Stimulated activated naive CD8-positive, alpha-beta T cell treated with anti-CD3 and anti-CD28 coated beads, Interleukin-15, amount 100 ng/mL, for 72 hours (primary cell): ENCODE measurements around the gene EXOC1.
"Not testable (repeated sequence)": the region's sequence is repeated elsewhere in the genome, so short reads cannot be mapped to it uniquely, and the experiment has no call there.

Source experiments
- ATAC-seq: fragments of 150-1000 bp; cut with Tn5 transposase; 2 replicates; pipeline ENCODE4 v1.10.0; 2021; ENCODE audit warnings: mild to moderate bottlenecking, moderate library complexity
- DNase-seq, 2 donors: peaks; one replicate each; pipeline ENCODE4 v3.0.0; 2021 to 2022
- H3K27ac Mint-ChIP-seq, 2 donors: one replicate each; pipeline ENCODE4 v1.8.0; 2022; ENCODE audit warnings: mild to moderate bottlenecking in 2 of 2, mixed read lengths in 2 of 2, moderate library complexity in 2 of 2
- H3K27me3 Mint-ChIP-seq: one replicate; pipeline ENCODE4 v1.8.0; 2022; ENCODE audit warnings: mixed read lengths
- H3K4me1 Mint-ChIP-seq: one replicate; pipeline ENCODE4 v1.8.0; 2022; ENCODE audit warnings: mild to moderate bottlenecking, mixed read lengths
- H3K4me3 Mint-ChIP-seq, 2 donors: one replicate each; pipeline ENCODE4 v1.8.0; 2022; ENCODE audit warnings: mild to moderate bottlenecking in 2 of 2, mixed read lengths in 2 of 2, moderate library complexity in 1 of 2
- H3K9me3 Mint-ChIP-seq, 2 donors: one replicate each; pipeline ENCODE4 v1.8.0; 2022; ENCODE audit warnings: mixed read lengths in 2 of 2

EXOC1 gene

DNA sequence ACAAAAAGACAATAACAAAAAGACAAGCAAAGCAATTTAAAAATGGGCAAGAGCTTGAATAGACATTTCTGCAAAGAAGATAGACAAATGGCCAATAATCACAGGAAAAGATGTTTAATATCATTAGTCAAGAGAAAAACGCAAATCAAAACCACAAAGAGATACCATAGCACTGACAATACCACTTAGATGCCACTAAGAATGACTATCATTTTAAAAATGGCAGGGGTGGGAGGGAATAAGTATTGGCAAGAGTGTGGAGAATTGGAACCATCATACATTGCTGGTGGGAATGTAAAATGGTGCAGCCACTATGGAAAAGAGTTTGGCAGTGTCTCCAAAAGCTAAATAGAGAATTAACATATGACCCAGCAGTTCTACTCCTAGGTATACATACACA, 15.1 kb upstream of the EXOC1 start:
- Mint-ChIP-seq H3K27ac (no peak overlapping the region), H3K4me3 (no peak overlapping the region), H3K4me1 (no peaks in the 10 kb centered on the region), H3K9me3 (peaks cover 0 to 3% of the 10 kb centered on the region in 2 donors), H3K27me3 (peaks cover 8% of the 10 kb centered on the region)
- DNase-seq: no peak
- no peak for ATAC-seq

DNA sequence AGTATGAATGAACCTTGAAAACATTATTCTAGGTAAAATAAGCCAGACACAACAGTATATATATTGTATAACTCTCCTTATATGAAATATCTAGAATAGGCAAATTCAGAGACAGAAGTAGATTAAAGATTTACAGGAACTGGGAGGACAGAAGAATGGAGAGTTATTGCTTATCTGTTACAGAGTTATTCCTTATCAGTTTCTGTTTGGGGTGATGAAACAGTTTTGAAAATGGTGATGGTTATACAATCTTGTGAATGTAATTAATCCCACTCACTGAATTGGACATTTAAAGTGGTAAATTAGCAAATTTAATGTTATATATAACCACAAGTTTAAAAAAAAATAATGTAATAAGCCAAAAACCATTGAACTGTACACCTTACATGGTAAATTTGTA, 14.5 kb upstream of the EXOC1 start:
- ATAC-seq: no peak
- DNase-seq: no peak
- no peaks in the 10 kb centered on the region for H3K4me1 Mint-ChIP-seq
- H3K27ac Mint-ChIP-seq: no peak overlapping the region
- H3K27me3 Mint-ChIP-seq: peaks cover 8% of the 10 kb centered on the region
- H3K9me3 Mint-ChIP-seq: peaks cover 0 to 3% of the 10 kb centered on the region in 2 donors
- H3K4me3 Mint-ChIP-seq: no peak overlapping the region

DNA sequence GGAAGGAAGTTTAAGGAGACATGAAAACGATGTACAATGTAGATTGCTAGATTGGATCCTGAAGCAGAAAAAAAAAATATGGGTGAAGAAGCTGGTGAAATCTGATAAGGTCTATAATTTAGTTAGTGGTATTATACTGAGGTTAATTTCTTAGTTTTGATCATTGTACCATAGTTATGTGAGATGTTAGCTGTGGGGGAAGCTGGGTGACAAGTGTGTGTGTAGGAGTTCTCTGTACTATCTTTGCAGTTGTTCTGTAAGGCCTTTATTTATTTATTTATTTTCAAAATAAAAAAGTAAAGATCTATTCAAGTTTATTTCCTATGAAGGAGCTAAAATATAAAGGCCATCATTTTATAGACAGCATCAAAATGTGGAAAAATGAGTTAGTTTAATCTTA, 12.5 kb upstream of the EXOC1 start:
- ATAC-seq (no peak), DNase-seq (no peak)
- no peak overlapping the region for H3K4me3 Mint-ChIP-seq
- H3K9me3 Mint-ChIP-seq: no peaks in the 10 kb centered on the region
- H3K27ac Mint-ChIP-seq: no peak overlapping the region
- no peaks in the 10 kb centered on the region for H3K4me1 Mint-ChIP-seq
- no peaks in the 10 kb centered on the region for H3K27me3 Mint-ChIP-seq

DNA sequence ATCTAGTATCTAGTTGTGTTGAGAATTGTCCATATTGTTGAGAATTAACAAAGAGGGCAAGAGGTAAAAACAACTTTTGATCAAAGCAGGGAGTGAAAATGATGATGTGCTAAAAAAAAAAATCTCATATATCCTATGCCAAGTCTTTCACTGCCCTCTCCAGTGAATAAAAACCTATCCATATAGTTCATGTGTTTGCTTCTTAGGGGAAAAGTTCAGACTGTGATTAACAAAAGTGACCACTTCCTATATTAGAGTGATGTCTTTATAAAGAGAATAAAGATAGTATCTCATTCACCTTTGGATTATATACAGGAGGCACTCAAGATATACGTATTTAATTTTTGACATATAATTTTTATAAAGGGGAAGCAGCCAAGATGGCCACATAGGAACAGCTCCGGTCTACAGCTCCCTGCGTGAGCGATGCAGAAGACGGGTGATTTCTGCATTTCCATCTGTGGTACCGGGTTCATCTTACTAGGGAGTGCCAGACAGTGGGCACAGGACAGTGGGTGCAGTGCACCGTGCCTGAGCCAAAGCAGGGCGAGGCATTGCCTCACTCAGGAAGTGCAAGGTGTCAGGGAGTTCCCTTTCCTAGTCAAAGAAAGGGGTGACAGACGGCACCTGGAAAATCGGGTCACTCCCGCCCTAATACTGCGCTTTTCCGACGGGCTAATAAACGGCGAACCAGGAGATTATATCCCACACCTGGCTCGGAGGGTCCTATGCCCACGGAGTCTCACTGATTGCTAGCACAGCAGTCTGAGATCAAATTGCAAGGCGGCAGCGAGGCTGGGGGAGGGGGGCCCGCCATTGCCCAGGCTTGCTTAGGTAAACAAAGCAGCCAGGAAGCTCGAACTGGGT, 11.8 kb upstream of the EXOC1 start:
- H3K27ac Mint-ChIP-seq: peak overlapping the region in 1 of 2 donors; percentile 63
- not testable (repeated sequence) for H3K9me3 Mint-ChIP-seq, ATAC-seq, H3K4me1 Mint-ChIP-seq, H3K4me3 Mint-ChIP-seq, DNase-seq, H3K27me3 Mint-ChIP-seq

DNA sequence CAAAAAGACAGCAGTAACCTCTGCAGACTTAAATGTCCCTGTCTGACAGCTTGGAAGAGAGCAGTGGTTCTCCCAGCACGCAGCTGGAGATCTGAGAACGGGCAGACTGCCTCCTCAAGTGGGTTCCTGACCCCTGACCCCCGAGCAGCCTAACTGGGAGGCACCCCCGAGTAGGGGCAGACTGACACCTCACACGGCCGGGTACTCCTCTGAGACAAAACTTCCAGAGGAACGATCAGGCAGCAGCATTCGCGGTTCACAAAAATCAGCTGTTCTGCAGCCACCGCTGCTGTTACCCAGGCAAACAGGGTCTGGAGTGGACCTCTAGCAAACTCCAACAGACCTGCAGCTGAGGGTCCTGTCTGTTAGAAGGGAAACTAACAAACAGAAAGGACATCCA, 11.1 kb upstream of the EXOC1 start:
- H3K27me3 Mint-ChIP-seq, H3K4me1 Mint-ChIP-seq, H3K9me3 Mint-ChIP-seq, H3K4me3 Mint-ChIP-seq, H3K27ac Mint-ChIP-seq, DNase-seq, ATAC-seq: not testable (repeated sequence)

DNA sequence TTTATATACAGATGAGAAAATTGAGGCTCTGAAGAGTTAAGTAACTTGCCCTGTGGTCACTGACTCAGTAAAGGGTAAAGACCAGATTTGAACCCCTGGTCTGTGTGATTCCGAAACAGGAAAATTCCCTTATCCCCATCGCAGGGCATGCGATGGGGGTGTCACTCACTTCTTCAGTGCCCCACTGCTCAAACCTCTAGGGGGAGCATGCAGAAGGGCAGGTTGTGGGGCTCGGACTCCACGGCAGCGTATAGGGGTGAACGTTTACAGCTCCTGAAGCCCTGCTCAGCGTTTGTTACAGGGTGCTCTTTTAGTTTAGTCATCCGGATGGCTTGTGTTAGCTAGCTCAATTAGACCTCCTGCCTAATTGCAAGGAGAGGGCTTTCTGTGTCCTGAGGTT, 3.7 kb upstream of the EXOC1 start:
- H3K9me3 Mint-ChIP-seq: no peaks in the 10 kb centered on the region
- ATAC-seq (no peak), DNase-seq (no peak)
- H3K4me3 Mint-ChIP-seq: no peak overlapping the region
- H3K27ac Mint-ChIP-seq: no peak overlapping the region
- no peaks in the 10 kb centered on the region for H3K27me3 Mint-ChIP-seq
- peaks cover 28% of the 10 kb centered on the region for H3K4me1 Mint-ChIP-seq

DNA sequence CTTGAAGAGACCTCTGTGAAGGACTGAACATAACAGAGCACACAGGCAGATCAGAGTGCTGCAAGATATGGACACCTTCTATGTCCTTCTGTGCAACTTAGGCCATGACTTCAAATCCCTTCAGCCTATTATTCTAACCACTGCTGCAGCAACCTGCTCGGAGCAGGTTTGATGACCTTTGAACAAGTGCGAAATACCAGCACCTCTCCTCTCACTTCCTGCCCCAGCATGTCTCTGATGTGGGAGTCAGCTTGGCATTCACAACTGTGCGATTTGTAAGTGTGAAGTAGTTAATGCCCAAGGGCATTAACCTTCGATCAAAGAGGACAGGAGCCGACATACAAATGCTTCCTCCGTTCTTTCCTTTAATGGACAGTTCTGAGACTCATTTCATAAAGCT, 1.6 kb upstream of the EXOC1 start:
- Mint-ChIP-seq H3K9me3 (no peaks in the 10 kb centered on the region), H3K27me3 (no peaks in the 10 kb centered on the region), H3K27ac (no peak overlapping the region), H3K4me1 (peaks cover 28% of the 10 kb centered on the region), H3K4me3 (peak overlapping the region; percentile 30 to 36)
- ATAC-seq: peak; percentile 57
- DNase-seq: peak; percentile 29 to 35

DNA sequence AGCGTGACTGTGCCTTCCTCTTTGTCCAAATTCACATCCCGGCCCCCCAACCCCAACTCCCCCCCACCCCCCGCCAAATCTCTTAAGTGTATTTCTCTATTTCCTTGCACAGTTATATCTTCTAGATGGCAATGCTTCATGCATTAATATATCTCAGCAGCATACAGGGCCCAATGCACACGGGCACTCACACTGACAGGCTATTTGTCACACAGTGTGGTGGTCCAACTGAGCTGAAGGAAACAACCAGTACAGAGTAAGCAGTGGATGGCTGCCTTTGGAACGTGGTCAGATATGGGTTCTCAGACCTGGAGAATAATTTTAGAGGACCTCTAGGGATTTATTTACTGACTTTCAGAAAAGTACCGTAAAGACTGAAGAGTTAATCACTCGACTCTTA, 681 bp downstream of the EXOC1 start:
- no peaks in the 10 kb centered on the region for H3K27me3 Mint-ChIP-seq
- H3K4me1 Mint-ChIP-seq: peaks cover 28% of the 10 kb centered on the region
- H3K9me3 Mint-ChIP-seq: no peaks in the 10 kb centered on the region
- peak; percentile 48 for ATAC-seq
- H3K4me3 Mint-ChIP-seq: no peak overlapping the region
- DNase-seq: no peak
- peak overlapping the region; percentile 78 to 97 for H3K27ac Mint-ChIP-seq

DNA sequence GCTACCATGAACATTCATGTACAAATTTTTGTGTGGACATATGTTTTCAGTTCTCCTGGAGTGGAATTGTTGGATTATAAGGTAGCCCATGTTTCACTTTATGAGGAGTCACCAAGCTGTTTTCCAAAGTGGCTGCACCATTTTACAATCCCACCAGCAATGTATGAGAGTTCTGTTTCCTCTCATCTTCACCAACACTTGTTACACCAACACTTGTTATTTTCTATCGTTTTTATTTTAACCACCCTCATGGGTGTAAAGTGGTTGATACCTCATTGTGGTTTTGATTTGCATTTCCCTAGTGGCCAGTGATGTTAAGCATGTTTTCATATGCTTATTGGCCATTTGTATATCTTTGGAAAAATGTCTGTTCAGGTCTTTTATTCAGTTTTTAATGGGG, 4.1 kb downstream of the EXOC1 start:
- no peak overlapping the region for H3K27ac Mint-ChIP-seq
- peaks cover 15% of the 10 kb centered on the region for H3K4me1 Mint-ChIP-seq
- no peaks in the 10 kb centered on the region for H3K27me3 Mint-ChIP-seq
- no peak overlapping the region for H3K4me3 Mint-ChIP-seq
- ATAC-seq (no peak), DNase-seq (no peak)
- H3K9me3 Mint-ChIP-seq: no peaks in the 10 kb centered on the region

DNA sequence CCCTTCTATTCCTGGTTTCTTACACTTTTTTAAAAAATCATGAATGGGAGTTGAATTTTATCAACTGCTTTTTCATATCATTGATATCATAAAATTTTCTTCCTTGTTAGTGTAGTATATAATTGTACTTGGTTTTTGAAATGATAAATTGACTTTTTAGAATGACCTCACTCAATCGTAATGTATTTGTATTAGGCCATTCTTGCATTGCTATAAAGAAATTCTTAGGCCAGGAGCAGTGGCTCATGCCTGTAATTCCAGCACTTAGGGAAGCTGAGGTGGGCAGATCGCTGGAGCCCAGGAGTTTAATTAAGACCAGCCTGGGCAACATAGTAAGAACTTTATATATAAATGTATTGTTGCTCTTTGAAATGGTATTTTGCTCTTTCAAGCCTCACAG, 6.3 kb downstream of the EXOC1 start:
- Mint-ChIP-seq H3K4me1 (peaks cover 8% of the 10 kb centered on the region), H3K9me3 (no peaks in the 10 kb centered on the region), H3K4me3 (no peak overlapping the region), H3K27ac (no peak overlapping the region), H3K27me3 (no peaks in the 10 kb centered on the region)
- ATAC-seq: no peak
- DNase-seq: no peak

DNA sequence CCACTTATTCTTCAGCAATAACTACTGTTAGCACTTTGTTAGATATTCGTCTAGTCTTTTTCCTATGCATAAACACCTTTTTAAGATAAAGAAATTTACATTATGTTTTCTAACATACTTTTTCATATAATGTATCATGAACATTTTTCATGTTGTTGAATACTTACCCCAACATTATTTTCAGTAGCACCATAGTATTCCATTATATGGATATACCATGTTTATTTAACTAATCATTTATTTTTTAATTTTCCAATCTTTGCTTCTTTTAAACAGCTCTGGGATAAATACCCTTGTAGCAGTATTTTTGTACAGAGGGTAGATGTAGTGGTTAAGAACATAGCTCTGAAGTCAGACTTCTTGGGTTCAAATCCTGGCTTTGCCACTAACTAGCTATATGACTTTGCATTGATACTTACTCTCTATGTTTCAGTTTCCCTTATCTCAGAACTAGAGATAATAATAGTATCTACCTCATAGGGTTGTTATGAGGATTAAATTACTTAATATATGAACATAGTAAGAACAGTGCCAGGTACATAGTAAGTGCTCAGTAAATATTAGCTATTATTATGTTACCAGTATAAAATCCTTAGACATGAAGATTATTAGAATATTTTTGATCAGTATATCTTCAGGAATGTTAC, 11.3 kb downstream of the EXOC1 start:
- no peak overlapping the region for H3K27ac Mint-ChIP-seq
- H3K27me3 Mint-ChIP-seq: no peaks in the 10 kb centered on the region
- ATAC-seq: peak; percentile 59
- peaks cover 26% of the 10 kb centered on the region for H3K4me1 Mint-ChIP-seq
- H3K4me3 Mint-ChIP-seq: no peak overlapping the region
- no peaks in the 10 kb centered on the region for H3K9me3 Mint-ChIP-seq
- DNase-seq: no peak

DNA sequence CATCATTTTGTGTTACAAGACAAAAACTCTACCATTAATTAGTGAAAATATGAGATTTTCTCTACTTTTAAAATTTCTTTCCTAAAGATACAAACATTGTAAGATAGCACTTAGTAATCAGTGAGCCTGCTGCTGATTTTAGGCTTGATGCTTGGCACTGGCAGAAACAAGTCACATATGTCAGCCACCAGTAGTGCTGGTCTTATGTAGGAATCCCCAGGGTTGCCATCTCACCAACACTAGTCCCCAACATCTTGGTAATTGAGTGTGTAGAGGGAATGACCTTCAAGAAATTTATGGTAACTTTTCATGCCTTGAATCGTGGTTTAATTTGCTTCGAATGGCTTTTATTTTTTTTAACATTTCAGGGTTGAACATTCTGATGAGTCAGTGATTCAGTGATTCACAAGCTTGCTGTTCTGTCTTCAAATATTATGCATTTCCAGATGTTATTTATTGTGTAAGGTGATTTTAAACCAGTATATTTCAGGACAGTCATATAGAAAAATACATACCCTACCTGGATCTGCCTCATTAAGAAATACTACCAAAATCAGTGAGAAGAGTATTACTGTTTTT, 11.9 kb downstream of the EXOC1 start:
- Mint-ChIP-seq H3K4me1 (peaks cover 26% of the 10 kb centered on the region), H3K9me3 (no peaks in the 10 kb centered on the region), H3K4me3 (no peak overlapping the region), H3K27ac (no peak overlapping the region), H3K27me3 (no peaks in the 10 kb centered on the region)
- DNase-seq (no peak), ATAC-seq (no peak)

DNA sequence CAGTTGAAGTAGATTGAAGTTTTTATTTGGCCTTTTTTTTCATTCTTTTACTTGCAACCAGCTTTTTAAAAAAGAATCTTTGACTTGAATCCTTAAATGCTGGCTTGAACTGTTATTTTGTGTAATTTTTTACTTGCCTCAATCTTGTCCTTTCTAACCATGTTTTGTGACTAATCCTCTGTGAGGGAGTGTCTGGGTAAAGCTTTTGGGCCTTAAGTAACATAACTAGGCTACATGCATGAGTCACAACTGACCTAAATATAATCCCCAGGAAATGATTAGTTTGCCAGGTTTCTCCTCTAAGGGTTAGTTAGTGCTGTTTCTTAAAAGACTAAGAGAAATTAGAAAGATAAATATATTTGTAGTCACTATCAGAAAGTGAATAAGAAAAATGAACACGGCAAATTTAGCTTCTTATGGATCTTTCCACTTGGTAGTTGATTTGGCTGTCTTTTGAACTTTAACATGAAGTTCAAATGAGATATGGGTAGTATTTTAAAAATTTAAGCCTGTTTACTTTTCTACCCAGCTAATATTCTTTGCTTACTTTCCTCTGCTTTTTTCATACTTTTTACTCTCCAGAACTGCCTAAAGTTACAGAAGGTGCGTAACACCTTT, 13.0 kb downstream of the EXOC1 start:
- DNase-seq: no peak
- Mint-ChIP-seq H3K27me3 (no peaks in the 10 kb centered on the region), H3K9me3 (no peaks in the 10 kb centered on the region), H3K4me1 (peaks cover 20% of the 10 kb centered on the region), H3K4me3 (no peak overlapping the region), H3K27ac (peak overlapping the region in 1 of 2 donors; percentile 1)
- peak; percentile 94 for ATAC-seq

DNA sequence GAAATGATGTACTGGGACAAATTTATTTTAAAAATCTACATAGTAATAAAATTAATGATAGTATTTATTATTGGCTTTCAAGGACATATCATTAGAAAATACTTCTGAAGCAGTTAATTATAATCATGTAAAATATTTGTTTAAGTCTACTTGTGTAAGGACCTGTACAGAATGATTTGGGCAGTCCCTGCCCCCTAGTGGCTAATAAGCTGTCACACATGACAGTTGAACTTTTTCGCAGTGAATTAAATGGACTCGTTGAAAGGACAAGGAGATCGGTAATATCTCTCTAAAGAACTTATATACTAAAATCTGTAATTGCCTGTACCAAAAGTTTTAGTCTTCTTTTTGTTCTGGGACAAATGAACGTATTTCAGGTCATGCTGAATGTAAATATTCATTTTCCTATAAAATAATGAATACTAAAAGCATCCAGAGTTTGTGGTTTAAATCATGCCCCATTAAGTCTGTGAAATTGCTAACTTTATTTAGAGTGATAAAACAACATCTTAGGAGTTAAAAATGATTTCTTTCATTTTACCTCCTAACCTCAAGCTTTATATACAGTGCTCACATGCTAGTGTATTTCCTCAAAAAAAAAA, 13.6 kb downstream of the EXOC1 start:
- H3K27ac Mint-ChIP-seq: no peak overlapping the region
- H3K27me3 Mint-ChIP-seq: no peaks in the 10 kb centered on the region
- DNase-seq: peak in 1 of 2 donors; percentile 26
- ATAC-seq: peak; percentile 80
- no peak overlapping the region for H3K4me3 Mint-ChIP-seq
- H3K4me1 Mint-ChIP-seq: peaks cover 18% of the 10 kb centered on the region
- H3K9me3 Mint-ChIP-seq: no peaks in the 10 kb centered on the region

DNA sequence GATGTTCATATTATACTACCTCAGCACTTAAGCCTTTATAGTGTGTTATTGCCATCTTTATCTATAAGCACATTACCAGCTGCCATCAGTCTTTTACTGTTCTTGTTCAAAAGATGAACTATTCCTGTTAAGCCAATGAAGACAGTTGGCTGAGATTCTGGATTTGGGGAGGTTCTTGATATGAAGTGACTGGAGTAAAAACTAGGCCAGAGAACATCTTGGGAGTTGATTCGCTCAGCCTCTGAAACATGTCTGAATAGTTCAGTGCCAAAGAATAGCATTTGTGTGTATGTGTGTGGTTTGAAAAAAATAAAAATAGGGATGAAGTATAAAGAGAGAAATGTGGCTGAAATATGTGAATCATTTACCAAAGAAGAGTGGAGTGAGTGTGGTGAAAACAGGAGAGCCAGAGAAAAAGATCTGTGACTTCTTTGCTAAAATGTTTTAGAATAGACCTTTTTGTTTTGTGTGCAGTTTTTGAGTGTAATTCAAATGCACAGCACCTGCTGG, 15.2 kb downstream of the EXOC1 start:
- Mint-ChIP-seq H3K27ac (peak overlapping the region in 1 of 2 donors; percentile 69), H3K4me1 (peaks cover 18% of the 10 kb centered on the region), H3K9me3 (no peaks in the 10 kb centered on the region), H3K4me3 (no peak overlapping the region), H3K27me3 (no peaks in the 10 kb centered on the region)
- ATAC-seq (no peak), DNase-seq (no peak)
